Inflammatory macrophage treated with lipopolysaccharide for 1 hour (primary cell): ENCODE measurements around the gene JAKMIP1.
"Not testable (repeated sequence)": the region's sequence is repeated elsewhere in the genome, so short reads cannot be mapped to it uniquely, and the experiment has no call there.

Experiments used
- DNase-seq, 2 donors: peaks; one replicate each; pipeline ENCODE4 v3.0.0-alpha.2; 2020 to 2022

JAKMIP1 gene

DNA sequence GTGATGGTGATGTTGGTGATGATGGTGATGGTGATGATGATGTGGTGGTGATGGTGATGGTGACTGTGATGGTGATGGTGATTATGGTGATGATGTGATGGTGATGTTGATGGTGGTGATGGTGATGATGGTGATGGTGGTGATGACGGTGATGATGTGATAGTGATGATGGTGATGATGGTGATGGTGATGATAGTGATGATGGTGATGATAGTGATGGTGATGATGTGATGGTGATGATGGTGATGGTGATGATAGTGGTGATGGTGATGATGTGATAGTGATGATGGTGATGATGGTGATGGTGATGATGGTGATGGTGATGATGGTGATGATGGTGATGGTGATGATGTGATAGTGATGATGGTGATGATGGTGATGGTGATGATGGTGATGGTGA lies 196.9 kb downstream of the JAKMIP1 start:
- DNase-seq, result not testable (repeated sequence)

DNA sequence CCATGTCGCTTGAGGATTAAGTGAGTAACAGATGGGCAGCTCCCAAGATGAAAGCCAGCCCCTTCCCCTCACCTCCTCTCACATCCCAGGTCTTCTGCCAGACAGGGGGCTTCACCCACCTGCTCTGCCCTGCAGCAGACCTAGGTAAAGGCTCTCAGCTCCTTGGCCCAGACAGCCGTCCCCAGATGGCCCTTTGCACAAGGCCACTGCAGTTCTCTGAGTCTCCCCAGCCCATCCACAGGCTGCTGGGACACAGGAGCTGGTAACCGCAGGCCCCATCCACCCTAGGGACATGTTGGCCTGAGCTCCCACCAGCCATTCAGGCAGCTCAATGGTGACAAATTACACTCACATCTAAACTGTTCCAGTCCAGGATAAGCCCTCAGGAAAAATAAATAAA lies 197.4 kb downstream of the JAKMIP1 start:
- no peak for DNase-seq

- no peak for DNase-seq
These were observed 197.9 kb downstream of the JAKMIP1 start for GRCh38 chr4:6002492-6002833.

GRCh38 chr4:6001680-6002491 lies 198.5 kb downstream of the JAKMIP1 start:
- no peak for DNase-seq

DNA sequence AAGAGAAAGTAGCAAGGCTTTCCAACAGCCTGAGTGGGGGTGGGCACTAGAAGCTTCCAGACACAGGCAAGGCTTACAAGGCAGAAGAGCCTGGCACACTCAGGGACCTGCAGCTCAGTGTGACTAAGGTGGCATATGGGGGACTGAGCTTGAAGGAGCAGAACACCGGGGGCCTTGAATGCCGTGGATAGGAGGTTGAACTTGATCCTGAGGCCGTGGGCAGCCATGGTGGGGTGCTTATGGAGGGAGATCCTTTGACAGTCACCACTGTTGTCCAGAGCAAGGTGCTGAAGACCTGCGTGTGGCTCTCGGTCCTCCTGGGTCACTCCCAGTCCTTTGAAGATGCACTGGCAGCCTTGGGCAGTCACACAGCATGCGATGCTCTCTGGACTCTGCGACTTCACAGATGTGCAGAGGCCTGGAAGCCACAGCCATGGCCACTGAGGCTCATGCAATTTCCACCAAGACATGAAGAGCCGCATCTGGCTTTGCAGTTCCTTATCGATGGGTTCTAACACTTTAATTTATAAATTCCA lies 200.5 kb downstream of the JAKMIP1 start:
- no peak for DNase-seq

GRCh38 chr4:5999356-5999755 lies 201.0 kb downstream of the JAKMIP1 start:
- no peak for DNase-seq

- DNase-seq, result peak; percentile 8 to 55
These were observed 201.9 kb downstream of the JAKMIP1 start for GRCh38 chr4:5998333-5998936.

DNA sequence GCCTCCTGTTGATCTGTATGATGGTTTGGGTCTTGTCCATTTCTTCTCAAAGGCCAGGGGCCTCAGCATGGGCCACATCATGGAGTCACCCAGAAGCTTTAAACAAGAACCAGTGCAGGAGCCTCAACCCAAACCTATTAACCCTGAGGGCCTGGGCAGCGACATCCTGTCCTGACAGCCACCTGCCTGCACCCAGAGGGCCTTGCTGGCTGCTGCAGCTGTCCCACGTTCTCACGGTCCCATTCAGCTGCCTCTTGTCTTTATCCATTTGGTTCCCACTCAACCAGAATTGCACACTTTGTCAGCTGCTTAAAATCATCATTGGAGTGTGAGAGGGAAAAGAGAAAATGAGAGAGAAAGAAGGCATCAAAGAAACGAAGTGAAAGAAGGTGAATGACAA lies 203.7 kb downstream of the JAKMIP1 start:
- DNase-seq, result no peak

GRCh38 chr4:5995901-5996623 lies 204.3 kb downstream of the JAKMIP1 start:
- no peak for DNase-seq

DNA sequence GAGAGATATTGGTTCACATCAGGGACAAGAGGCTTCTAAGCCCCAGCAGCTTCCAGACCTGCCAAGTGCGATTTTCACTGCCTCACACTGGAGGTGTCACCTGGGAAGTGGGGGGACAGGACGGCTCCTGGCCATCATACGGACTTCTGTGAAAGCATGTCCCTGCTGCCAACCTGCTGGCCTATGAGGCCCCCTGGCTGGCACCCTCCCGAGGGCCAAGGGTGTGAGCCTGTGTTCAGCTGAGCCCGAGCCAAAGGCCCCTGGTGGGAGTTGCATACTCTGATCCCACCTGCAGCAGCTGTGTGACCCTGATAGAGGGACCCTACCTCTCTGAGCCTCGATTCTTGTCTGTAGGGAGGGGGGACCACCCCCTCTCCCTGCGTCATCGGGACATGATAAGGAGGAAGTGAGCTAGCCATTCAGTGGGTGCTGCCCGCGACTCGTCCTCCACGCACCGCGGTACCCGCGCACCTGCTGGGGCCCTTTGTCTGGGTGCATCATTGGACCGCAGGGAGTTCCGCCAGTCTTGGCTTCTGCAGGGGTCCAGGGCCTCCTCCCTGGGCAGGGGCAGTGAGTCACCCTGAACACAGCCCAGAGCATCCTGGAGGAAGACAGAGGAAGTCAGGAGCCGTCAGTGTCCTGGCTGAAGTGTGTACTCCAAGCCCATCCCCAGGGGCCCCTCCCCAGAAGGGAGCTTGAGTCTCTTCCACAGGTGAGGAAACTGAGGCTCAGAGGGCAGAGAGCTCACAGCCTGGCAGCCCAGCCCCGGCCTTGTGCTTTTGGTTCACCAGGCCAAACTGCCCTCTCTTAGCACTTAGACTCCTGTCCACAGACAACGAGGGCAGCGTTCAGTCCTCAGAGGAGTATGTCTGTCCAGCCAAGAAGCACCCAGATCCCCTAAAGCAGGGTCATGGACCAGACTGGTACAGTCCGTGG lies 206.2 kb downstream of the JAKMIP1 start:
- DNase-seq, result no peak

DNA sequence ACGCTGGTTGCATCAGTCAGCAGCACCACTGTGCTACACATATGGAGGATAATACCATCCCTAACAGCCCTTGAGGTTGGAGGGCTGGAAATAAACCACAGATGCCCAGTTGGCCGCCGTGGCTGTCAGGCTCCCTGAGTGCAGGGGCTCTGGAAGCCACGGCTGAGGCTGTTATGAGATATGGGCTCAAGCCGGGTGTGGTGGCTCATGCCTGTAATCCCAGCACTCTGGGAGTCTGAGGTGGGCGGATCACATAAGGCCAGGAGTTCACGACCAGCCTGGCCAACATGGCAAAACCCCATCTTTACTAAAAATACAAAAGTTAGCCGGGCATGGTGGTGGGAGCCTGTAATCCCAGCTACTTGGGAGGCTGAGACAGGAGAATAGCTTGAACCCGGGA lies 207.0 kb downstream of the JAKMIP1 start:
- DNase-seq, result not testable (repeated sequence)

GRCh38 chr4:5992828-5993321 lies 207.5 kb downstream of the JAKMIP1 start:
- no peak for DNase-seq

GRCh38 chr4:5992171-5992827 lies 208.1 kb downstream of the JAKMIP1 start:
- DNase-seq, result no peak

- DNase-seq, result no peak
These were observed 208.9 kb downstream of the JAKMIP1 start for GRCh38 chr4:5991405-5991804.

DNA sequence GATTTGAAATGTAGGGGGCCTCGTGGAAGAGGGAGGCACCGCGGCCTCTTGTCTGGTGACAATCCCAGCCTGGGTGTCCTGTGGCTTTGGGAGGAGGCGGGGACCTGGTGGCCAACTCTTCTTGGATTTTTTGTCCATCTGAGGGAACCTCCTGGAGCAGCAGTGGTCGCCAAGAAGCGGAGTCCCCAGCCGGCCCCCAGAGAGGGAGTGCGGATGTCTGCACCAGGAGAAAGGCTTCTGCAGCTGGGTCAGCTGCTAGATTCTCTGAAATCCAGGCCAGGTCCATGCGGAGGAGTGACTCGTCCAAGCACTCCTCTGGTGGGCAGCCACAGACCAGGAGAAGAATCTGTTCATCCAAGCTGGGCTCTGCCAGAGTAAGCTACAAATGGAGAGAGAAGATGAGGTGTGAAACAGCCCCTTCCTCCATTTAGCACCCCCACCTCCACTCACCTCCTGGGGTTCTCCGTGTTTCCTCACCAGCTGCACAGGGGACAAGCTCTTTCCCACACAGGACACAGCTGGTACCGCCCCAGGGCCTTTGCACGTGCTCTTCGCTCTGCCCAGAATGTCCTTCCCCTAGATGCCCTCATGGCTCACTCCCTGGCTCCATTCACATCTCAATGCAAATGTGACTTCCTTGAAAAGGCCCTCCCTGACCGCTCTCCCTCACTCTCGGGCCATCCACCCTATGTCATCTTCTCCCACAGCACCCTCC lies 209.7 kb downstream of the JAKMIP1 start:
- DNase-seq, result no peak

DNA sequence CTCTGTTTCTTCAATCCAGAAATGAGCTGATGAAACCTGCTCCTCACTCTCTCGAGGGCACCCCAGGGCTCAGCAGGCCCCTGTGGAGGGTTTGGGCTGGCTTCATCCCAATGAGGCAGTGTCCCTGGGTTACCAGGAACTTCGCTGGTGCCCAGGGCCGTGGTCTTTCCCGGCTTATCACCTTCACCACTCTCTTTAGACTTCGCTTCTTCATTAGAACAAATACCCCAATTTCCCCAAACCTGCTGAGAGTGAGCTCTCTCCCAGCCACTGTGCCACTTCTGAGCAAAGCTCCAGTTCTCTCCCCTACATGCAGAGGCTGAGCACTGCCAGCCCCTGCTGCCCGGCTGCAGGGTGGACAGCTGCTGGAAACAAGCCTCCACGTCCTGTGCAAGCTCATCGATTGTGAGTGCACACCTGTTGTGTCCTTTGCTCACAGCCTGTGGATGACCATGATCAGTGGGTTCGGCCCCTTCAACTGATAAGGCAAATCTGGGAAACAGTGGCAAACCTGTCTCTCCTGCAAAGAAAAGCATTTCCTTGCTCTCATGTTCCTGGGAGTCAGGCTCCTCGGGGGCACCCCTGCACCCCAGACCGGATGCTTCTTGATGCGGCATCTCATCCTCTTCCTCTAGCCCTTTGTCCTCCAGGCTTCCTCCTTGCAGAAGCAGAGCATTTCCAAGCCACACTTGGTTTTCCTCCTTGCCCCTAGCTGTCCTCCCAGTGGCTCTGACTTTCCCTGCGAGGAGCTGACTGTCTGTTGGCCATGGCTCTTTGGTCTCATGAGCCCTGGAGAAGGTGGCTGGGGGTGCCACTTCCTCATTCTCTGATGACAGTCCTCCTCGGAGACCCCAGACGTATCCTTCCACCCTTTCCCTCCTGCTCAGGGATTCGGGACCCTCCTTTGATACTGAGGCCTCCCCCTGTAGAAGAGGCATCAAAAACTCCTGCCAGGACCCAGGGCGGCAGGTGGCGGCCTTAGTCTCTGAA lies 210.8 kb downstream of the JAKMIP1 start:
- DNase-seq, result no peak

DNA sequence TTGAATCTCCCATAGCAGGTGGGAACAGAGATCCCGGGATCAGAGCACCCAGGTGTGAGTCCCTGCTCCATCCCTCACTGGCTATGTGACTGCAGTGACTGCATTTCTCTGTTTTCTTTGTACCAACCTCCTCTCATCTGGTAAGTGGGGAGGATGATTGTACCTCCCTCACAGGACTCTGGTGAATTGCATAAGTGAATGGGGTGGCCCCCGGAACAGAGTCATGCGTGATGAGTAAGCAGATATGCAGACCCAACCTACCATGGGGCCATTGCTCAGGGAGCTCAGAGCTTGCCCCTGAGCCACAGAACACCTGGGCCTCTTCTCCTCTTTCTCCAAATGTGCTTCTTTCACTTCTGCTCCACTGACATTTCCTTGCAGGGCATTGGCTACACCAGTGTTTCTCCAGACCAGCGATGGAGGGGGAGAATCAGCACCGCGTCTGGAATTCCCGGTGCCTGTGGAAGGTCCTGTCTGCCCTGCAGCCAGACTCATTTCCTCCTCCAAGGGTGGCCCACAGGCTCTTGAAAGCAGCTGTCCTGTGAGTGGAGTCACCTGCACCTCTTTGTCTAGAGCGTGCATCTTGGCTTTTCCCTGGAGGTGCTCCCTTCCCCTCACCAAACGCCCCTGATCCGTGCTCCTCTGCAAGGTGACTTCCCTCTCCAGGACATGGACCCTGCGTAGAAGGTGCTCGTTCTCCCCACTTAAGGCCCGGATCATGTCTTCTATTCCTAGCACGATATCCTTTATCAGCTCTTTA lies 212.1 kb downstream of the JAKMIP1 start:
- DNase-seq, result no peak

GRCh38 chr4:5984843-5985242 lies 215.5 kb downstream of the JAKMIP1 start:
- no peak for DNase-seq
